GM12875 (cell line): Measurements from ENCODE around the gene ARHGAP25.

ENCODE experiments used
- H3K4me3 ChIP-seq: one replicate; pipeline ENCODE4 v1.5.1; 2011; ENCODE audit warnings: low read depth, low read length, control low read depth
- CTCF ChIP-seq: IDR thresholded peaks from 2 replicates; pipeline ENCODE4 v1.5.1; 2011; ENCODE audit warnings: low read depth, mild to moderate bottlenecking, control low read depth, inconsistent platforms, low read length, moderate library complexity, borderline replicate concordance; ENCODE audit not compliant: insufficient read depth

ARHGAP25 gene

GRCh38 chr2:68813596-68813995 lies 79.0 kb downstream of the ARHGAP25 start:
- TF ChIP-seq CTCF: no peak
- H3K4me3 ChIP-seq: no peak overlapping the region

- no peak for TF ChIP-seq CTCF
- no peak overlapping the region for H3K4me3 ChIP-seq
Observed at GRCh38 chr2:68817306-68817705, 82.7 kb downstream of the ARHGAP25 start.

- no peak overlapping the region for H3K4me3 ChIP-seq
- no peak for TF ChIP-seq CTCF
Observed at GRCh38 chr2:68819556-68819955, 84.9 kb downstream of the ARHGAP25 start.

DNA sequence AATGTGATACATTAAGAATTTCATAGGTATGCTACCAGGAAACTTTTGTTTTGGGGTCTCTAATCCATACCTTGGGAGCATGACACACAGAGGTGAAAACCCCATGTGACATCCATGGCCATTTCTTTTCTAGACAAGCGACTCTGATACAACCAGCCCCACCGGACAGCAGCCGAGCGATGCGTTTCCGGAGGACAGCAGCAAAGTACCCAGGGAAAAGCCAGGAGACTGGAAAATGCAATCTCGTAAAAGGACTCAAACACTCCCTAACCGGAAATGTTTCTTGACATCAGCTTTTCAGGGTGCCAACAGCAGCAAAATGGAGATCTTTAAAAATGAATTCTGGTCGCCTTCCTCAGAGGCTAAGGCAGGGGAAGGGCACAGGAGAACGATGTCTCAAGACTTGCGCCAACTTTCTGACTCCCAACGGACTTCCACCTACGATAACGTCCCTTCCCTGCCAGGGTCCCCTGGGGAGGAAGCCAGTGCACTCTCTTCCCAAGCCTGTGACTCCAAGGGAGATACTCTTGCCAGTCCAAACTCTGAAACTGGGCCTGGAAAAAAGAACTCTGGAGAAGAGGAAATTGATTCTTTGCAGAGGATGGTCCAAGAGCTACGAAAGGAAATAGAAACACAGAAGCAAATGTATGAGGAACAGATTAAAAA lies 87.7 kb downstream of the ARHGAP25 start:
- no peak overlapping the region for H3K4me3 ChIP-seq
- TF ChIP-seq CTCF: no peak

DNA sequence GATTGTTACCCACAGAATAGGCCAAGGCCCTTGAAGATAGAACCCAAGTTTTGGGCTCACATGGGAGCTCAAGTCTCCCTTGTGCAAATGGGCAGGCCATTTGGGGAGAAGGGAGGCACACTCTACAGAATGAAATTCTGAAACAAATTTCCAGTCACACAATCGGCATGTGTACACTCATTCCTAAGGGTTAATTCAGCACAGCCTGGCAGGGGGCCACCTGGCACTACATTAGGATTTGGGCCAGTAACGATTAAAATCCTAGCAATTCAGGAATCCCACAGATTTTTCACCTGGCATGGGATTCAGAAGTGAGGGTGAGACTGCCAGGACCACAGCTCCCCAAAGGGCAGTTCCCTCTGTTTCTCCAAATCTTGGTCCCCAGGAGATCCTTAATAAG lies 90.2 kb downstream of the ARHGAP25 start:
- H3K4me3 ChIP-seq: no peak overlapping the region
- TF ChIP-seq CTCF: no peak

GRCh38 chr2:68825866-68826265 lies 91.3 kb downstream of the ARHGAP25 start:
- TF ChIP-seq CTCF: no peak
- H3K4me3 ChIP-seq: no peak overlapping the region

GRCh38 chr2:68827666-68828065 lies 93.1 kb downstream of the ARHGAP25 start:
- H3K4me3 ChIP-seq: no peak overlapping the region
- no peak for TF ChIP-seq CTCF
